H1 (cell line): ENCODE measurements around the gene SPSB1.

Source experiments
- POLR2AphosphoS5 ChIP-seq: IDR thresholded peaks from 2 replicates; pipeline ENCODE4 v1.6.1; 2011; ENCODE audit warnings: low read depth, low read length
- SRF ChIP-seq: IDR thresholded peaks from 2 replicates; pipeline ENCODE4 v1.6.1; 2011; ENCODE audit warnings: mild to moderate bottlenecking, low read depth, low read length, moderate library complexity
- TAF1 ChIP-seq: IDR thresholded peaks from 2 replicates; pipeline ENCODE4 v1.6.1; 2011; ENCODE audit warnings: mild to moderate bottlenecking, low read depth, low read length

GRCh38 chr1:9303916-9304315, 11.2 kb downstream of the SPSB1 start:
- TF ChIP-seq SRF (no peak), POLR2AphosphoS5 (no peak), TAF1 (no peak)
